ELF-1 (cell line): ENCODE results near the gene STYX.
A peak's percentile ranks its signal among the peaks of the same experiment; 100 is the strongest.
"Not testable (repeated sequence)": the region's sequence is repeated elsewhere in the genome, so short reads cannot be mapped to it uniquely, and the experiment has no call there.

Experiments
- DNase-seq: peaks from one replicate; pipeline ENCODE4 v3.0.0-alpha.2; 2016; ENCODE audit warnings: low read depth, low spot score

STYX gene

GRCh38 chr14:52727509-52727908, 2.5 kb upstream of the STYX start:
- DNase-seq, result not testable (repeated sequence)

GRCh38 chr14:52729035-52729434, 931 bp upstream of the STYX start:
- DNase-seq, result peak; percentile 49

- DNase-seq, result no peak
Measured at GRCh38 chr14:52729585-52729924, 411 bp upstream of the STYX start.

GRCh38 chr14:52730709-52731111, 744 bp downstream of the STYX start:
- no peak for DNase-seq

- DNase-seq, result peak; percentile 30
Measured at GRCh38 chr14:52733824-52734223, 3.9 kb downstream of the STYX start.

- peak; percentile 19 for DNase-seq
Measured at GRCh38 chr14:52735921-52736489, 6.0 kb downstream of the STYX start.

- DNase-seq, result no peak
Measured at GRCh38 chr14:52738409-52738808, 8.4 kb downstream of the STYX start.

- no peak for DNase-seq
Measured at GRCh38 chr14:52740751-52741150, 10.8 kb downstream of the STYX start.

- no peak for DNase-seq
Measured at GRCh38 chr14:52741865-52742264, 11.9 kb downstream of the STYX start.

- no peak for DNase-seq
Measured at GRCh38 chr14:52748647-52749292, 18.8 kb downstream of the STYX start.

GRCh38 chr14:52755607-52756316, 25.8 kb downstream of the STYX start:
- DNase-seq, result no peak

- no peak for DNase-seq
Measured at GRCh38 chr14:52759145-52759544, 29.2 kb downstream of the STYX start.

GRCh38 chr14:52762923-52763322, 33.0 kb downstream of the STYX start:
- not testable (repeated sequence) for DNase-seq

- no peak for DNase-seq
Measured at GRCh38 chr14:52767058-52767833, 37.3 kb downstream of the STYX start.

GRCh38 chr14:52769887-52770286, 39.9 kb downstream of the STYX start:
- DNase-seq, result no peak

GRCh38 chr14:52776816-52777215, 46.9 kb downstream of the STYX start:
- no peak for DNase-seq

- DNase-seq, result no peak
Measured at GRCh38 chr14:52778702-52779101, 48.7 kb downstream of the STYX start.

GRCh38 chr14:52780893-52781292, 50.9 kb downstream of the STYX start:
- DNase-seq, result no peak

GRCh38 chr14:52781629-52782028, 51.7 kb downstream of the STYX start:
- no peak for DNase-seq

GRCh38 chr14:52783206-52783605, 53.2 kb downstream of the STYX start:
- DNase-seq, result no peak

- DNase-seq, result no peak
Measured at GRCh38 chr14:52786887-52787286, 56.9 kb downstream of the STYX start.

- no peak for DNase-seq
Measured at GRCh38 chr14:52789118-52789517, 59.2 kb downstream of the STYX start.
